ENCODE data around the gene WDR53.
"Not testable (repeated sequence)": the region's sequence is repeated elsewhere in the genome, so short reads cannot be mapped to it uniquely, and the experiment has no call there.

WDR53 gene

DNA sequence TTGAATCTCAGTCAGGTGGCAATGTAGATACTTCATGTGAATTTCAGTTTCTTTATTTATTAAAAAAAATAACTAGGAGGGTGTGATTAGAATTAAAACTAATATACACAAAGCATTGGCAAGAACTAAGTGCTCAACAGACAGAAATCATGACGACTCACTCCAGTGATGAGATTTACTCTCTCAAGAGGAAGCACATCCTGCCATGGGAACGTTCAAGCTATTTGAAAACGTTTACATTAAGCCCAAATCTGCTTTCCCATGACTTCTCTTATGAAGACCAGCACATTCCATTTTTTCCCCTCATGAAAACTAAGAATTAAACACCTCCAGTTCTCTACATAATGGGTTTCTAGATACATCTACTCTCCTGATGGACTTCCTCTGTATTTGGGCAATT is 8.5 kb downstream of the WDR53 start:
- FAIRE-seq: no peak

DNA sequence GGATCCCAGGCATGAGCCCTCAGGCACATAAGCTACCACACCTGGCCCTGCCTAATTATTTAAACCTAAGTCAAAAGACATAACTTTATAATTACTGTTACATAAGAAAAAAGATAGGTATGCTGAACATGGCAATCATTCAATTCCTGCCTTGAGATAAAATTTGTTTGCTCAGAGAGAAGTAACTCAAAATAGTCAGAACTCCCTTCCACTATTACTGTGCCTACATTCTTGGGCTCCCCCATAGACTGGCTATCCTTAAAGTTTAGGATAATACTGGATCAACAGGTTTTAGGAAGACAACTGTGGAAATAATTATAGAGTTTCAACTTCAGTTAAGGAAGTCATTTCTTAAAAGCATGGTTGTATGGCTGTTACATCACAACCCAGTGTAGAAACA is 9.9 kb downstream of the WDR53 start:
- FAIRE-seq: no peak

More for the DNA sequence above, 8.5 kb downstream of the WDR53 start:
- no peak for DNase-seq (ENCODE audit: low spot score)

DNA sequence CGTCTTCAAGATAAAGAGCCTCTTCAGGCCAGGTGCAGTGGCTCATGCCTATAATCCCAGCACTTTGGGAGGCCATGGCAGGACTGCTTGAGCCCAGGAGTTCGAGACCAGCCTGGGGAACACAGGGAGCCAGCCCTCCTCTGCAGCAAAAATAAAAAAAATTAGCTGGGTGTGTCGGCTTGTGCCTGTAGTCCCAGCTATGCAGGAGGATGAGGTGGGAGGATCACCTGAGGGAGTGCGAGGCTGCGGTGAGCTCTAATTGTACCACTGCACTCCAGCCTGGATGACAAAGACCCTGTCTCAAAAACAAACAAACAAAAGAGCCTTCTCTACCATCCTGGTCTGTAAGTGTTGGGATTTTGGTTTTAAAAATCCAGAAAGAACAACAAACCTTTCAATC is 11.1 kb downstream of the WDR53 start:
- FAIRE-seq: no peak
- DNase-seq (ENCODE audit: low spot score): no peak

More for the DNA sequence above, 9.9 kb downstream of the WDR53 start:
- DNase-seq (ENCODE audit: low spot score): no peak

DNA sequence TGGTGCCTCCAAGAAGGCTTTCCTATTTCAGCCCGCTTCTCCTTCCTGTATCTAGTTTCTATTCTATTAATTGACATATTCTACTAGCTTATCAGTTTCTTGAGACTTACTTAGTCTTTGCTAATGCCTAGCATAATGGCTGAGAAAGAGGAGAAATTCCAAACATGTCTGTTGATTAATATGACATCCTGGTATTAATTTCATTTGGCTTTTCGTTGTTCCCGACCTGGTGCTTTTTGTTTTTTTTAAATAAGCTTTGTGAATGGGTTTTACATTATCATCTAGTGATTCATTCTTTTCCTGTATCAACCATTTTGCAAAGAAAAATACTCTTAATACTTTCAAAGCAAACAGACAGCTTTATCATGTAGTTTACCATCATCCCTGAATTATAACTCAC is 13.1 kb downstream of the WDR53 start:
- FAIRE-seq: no peak
- no peak for DNase-seq (ENCODE audit: low spot score)

DNA sequence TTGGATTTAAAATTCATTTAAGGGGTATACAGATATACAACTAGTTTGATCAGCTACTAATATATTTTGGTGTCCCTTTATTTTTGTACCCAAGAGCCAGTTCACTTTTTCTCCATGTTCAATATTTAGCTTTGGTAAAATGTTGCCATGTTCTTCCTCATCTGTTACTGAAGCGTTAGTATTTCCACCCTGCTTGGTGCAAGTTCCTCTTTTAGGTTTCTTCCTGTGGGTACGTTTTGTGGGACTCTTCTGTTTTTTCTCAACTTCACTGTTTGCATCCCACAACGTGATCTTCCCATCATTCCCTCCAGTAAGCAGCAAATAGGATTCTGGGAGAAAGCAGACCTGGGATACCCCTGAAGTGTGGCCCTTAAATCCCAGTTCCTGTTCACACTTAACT is 14.1 kb downstream of the WDR53 start:
- FAIRE-seq (no peak), DNase-seq (ENCODE audit: low spot score) (no peak)

DNA sequence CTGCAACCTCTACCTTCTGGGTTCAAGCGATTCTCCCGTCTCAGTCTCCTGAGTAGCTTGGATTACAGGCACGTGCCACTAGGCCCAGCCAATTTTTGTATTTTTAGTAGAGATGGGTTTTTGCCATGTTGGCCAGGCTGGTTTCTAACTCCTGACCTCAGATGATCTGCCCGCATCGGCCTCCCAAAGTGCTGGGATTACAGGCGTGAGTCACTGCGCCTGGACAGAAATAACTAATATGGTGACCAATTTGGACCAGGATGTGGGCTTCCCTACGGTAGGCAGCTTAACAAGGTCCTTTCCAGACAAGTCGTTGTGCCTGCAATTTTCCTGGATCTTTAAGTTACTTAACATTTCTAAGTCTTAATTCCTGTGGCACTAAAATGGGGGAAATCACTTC is 14.8 kb downstream of the WDR53 start:
- DNase-seq (ENCODE audit: low spot score): no peak
- FAIRE-seq: no peak

DNA sequence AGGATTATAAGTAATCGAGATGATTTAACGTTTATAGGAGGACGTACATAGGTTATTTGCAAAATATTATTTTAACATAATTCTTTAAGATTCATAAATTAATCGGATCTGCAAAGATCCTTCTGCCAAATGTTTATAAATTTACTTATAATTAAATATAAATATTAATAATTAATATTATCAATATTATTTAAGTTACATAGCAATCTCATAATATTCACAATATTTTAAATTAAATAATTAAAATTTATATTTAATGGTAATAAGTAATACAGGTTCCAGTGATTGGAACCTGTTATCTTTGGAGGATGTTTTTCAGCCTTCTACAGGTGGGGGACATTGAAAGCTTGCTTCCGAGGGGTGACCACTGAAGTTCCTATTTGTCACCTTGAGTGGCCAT is 16.1 kb downstream of the WDR53 start:
- FAIRE-seq: no peak
- DNase-seq (ENCODE audit: low spot score): no peak

DNA sequence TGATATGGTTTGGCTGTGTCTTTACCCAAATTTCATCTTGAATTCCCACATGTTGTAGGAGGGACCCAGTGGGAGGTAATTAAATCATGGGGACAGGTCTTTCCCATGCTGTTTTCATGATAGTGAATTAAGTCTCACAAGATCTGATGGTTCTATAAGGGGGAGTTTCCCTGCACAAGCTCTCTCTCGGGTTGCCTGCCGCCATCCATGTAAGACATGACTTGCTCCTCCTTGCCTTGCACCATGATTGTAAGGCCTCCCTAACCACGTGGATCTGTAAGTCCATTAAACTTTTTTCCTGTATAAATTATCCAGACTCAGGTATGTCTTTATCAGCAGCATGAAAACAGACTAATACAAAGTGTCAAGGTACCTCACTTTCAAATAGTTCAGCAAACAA is 18.2 kb downstream of the WDR53 start:
- not testable (repeated sequence) for FAIRE-seq; DNase-seq (ENCODE audit: low spot score)

DNA sequence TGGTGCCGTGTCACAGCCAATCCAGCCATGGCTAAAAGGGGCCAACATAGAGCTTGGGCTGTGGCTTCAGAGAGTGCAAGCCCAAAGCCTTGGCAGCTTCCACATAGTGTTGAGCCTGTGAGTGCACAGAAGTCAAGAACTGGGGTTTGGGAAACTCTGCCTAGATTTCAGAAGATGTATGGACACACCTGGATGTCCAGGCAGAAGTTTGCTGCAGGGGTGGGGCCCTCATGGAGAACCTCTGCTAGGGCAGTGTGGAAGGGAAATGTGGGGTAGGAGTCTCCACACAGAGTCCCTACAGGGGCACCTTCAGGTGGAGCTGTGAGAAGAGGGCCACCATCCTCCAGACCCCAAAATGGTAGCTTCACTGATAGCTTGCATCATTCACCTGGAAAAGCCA is 19.0 kb downstream of the WDR53 start:
- FAIRE-seq; DNase-seq (ENCODE audit: low spot score): not testable (repeated sequence)

DNA sequence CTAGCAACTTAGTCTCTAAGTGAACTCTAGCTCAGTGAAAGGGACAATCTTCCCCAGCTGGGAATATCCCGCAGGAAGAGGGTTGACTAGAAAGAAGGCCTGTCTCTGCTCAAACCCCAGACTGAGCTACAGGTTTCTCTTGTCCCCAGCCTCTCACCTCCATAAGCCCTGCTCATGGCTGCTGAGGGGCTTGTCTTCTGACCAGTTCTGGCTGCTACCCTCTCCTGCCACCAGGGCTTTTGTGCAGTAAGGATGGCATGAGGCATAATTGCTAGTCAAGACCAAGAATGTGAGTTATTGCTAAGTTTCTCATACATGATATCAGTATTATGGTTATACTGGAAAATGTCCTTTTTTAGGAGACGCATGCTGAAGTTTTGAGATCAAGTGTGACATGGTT is 21.3 kb downstream of the WDR53 start:
- FAIRE-seq (no peak), DNase-seq (ENCODE audit: low spot score) (no peak)

DNA sequence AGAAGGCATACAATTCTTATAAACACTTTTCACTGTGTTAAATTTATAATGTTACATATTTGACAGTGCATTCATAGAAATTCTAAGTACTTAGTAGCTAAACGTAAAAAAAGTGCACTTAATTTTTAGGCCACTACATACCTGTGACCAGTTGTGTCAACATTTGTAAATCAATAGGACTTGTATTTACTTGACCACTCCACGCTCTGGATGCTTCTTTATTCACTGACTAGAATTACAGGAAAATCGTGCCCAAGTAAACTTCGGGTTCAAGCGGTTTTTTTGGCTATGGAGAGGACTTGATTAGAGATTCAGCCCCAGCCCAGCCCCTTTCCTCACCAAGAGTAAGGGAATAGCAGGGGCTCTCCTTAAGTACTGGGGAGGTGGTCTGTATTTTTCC is 21.8 kb downstream of the WDR53 start:
- FAIRE-seq (no peak), DNase-seq (ENCODE audit: low spot score) (no peak)

DNA sequence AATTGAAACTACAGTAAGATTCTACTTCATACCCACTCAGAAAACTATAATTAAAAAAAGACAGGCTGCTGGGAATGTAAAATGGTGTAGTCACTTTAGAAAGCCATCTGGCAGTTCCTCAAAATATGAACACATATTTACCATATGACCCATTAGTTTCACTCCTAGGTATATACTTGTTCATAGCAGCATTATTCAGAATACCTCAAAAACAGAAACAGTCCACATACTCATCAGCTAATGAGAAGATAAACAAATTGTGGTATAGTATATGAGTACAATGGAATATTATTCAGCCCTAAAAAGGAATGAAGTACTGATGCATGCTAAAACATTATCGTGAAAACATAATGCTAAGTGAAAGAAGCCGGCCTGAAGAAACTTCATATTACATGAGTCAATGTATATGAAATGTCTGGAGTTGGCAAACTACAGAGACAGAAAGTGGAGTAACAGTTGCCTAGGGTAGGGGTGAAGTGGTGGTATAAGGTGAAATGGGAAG is 23.8 kb downstream of the WDR53 start:
- no peak for FAIRE-seq
- no peak for DNase-seq (ENCODE audit: low spot score)

DNA sequence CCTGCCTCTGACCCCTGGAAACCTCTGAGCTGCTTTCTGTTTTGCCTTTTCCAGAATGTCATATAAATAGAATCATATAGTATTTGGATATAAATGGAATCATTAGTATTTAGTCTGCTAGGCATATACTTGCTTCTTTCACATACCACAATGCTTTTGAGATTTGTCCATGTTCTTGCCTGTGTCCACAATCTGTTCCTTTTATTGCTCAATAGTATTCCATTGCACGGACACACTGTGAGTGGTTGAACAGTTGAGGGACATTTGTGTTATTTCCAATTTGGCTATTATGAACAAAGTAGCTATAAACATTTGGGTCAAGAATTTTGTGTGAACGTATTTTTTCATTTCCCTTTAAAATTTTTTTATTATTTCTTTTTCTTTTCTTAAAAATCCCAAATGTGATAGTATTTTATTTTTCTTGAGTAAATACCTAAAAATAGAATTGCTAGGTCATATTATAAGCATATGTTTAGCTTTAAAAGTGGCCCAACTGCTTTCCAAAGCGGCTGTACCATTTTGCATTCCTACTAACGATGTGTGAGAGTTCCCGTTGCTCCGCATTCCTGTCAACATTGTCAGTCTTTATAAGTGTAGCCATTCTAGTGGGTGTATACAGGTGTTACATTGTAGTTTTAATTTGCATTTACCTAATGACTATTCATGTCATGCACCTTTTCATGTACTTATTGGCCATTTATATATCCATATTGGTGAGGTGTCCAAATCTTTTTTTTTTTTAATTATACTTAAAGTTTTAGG is 26.5 kb downstream of the WDR53 start:
- no peak for FAIRE-seq
- DNase-seq (ENCODE audit: low spot score): no peak

DNA sequence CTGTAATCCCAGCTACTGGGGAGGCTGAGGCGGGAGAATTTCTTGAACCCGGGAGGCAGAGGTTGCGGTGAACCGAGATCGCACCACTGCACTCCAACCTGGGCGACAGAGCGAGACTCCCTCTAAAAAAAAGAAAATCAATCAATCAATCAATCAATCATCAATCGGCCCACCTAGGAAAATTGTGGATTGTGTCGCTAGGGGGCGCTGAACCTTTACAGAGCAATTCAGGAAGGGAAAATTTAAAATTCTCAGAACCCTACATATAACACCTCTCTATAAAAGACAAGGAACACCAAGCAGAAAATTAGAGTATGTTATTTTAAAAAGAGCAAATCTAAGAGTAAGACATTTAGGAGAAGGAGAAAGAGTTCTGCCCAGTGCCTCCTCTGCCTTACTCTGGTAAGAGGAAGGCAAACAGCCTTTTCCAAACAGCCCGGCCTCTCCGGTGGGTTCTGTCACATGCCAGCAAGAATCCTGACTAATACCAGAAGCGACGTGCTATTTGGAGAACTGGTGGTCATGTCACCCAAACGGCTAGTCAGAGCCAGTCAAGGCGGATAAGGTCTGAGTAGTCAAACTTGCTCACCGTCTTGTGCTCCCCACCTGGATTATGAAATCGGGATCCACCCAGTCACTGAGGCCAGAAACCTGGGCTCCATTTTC is 30.9 kb downstream of the WDR53 start:
- DNase-seq (ENCODE audit: low spot score) (peak; percentile 9), FAIRE-seq (no peak)

DNA sequence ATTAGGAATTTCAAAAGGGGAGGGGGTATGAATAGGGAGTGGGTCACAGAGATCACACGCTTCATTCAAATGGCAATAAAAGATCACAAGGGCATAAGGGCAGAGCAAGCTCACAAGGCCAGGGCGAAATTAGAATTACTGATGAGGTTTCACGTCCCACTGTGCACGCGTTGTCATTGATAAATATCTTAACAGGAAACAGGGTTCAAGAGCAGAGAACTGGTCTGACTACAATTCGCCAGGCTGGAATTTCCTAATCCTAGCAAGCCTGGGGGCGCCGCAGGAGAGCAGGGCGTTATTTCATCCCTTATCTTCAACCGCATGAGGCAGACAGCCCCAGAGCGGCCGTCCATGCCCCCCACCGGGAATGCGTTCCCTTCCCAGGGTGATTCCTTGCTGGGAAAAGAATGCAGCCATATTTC is 35.1 kb downstream of the WDR53 start:
- DNase-seq (ENCODE audit: low spot score) (no peak), FAIRE-seq (no peak)

DNA sequence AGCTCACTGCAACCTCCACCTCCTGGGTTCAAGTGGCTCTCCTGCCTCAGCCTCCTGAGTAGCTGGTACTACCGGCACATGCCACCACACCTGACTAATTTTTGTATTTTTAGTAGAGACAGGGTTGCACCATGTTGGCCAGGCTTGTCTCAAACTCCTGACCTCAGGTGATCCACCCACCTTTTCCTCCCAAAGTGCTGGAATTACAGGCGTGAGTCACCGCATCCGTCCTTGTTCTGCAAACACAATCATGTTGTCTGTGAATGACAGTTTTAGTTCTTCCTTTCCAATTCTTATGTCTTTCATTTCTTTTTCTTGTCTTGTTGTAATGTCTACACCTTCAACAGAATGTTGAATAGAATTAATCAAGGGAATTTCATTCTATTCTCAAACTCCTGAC is 36.9 kb downstream of the WDR53 start:
- FAIRE-seq (no peak), DNase-seq (ENCODE audit: low spot score) (no peak)

DNA sequence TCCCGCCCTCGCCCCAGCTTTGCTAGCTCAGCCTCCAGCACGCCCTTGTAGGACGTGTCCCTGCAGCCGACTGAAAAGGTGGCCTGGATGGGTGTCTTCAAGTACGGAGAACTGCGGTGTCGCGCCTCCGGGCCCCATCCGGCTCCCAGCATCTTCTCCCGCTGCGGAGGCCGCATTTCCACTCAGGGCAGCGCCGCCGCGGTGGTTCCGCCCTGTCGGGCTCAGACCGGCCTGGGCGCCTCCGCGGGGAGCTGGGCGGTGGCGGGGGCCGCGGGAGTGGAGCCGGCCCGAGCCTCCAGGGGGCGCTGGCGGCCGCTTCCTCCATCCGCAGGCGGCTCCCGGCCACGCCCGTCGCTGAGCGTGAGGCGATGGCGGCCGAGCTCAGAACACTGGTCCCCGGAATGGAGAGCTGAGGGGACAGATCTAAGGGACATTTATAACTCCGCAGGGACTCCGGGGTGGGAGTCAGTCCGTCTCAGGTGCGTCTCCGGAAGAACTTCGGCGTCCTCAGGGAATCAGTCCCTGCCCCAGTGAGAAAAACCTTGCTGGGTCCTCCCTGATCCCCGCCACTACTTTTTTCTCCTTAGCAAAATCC is 39.6 kb downstream of the WDR53 start:
- peak; percentile 79 for DNase-seq (ENCODE audit: low spot score)
- peak; percentile 30 for FAIRE-seq

DNA sequence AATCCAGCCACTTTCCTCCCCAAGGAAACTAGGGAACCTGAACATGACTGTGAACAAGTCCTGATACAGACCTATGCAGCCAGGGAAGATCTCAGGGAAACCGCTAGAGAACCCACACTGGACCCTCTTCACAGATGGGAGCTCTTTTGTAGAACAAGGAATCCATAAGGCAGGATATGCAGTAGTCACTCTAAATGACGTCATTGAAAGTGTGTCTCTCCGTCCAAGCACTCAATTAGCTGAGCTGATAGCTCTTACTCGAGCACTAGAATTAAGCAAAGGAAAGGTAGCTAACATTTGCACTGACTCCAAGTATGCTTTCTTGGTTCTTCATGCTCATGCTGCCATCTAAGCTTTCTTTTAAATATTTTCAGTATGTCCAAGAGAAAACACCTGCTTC is 43.2 kb downstream of the WDR53 start:
- DNase-seq (ENCODE audit: low spot score) (no peak), FAIRE-seq (no peak)

DNA sequence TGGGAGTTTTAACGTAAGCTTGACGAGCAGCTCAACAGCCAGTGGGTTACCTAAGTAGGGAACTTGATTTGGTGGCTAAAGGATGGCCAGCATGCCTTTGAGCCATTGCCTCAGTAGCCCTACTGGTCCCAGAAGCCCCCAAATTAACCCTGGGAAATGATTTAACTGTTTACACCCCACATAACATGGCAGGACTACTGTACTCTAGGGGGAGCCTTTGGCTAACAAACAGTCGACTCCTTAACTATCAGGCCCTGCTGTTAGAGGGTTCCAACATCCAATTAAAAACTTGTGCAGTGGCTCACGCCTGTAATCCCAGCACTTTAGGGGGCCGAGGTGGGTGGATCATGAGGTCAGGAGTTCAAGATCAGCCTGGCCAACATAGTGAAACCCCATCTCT is 43.8 kb downstream of the WDR53 start:
- FAIRE-seq: no peak

DNA sequence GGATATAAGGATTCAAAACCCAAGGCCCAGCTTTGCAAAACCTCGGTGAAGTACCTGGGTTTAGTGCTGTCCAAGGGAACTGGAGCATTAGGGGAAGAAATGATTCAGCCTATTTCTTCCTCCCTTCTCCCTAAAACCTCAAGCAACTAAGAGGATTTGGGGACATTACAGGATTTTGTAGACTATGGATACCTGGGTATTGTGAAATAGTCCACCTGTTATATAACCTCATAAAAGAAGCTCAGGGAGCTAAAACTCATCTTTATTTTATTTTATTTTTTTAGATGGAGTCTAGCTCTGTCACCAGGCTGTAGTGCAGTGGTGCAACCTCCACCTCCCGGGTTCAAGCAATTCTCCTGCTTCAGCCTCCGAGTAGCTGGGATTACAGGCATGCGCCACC is 44.5 kb downstream of the WDR53 start:
- FAIRE-seq (no peak), DNase-seq (ENCODE audit: low spot score) (no peak)

More for the DNA sequence above, 43.8 kb downstream of the WDR53 start:
- no peak for DNase-seq (ENCODE audit: low spot score)

DNA sequence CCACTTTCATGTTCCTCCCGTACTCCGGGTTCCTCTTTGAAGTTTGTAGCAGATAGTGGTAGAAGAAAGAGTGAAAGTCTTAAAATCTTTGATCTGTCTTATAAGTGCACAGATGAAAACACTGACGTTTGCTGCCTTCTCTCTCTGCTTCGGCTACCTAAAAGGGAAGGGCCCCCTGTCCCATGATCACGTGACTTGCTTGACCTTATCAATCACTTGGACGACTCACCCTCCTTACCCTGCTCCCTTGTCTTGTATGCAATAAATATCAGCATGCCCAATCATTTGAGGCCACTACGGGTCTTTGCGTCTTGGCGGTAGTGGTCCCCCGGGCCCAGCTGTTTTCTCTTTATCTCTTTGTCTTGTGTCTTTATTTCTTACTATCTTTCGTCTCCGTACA is 47.1 kb downstream of the WDR53 start:
- not testable (repeated sequence) for DNase-seq (ENCODE audit: low spot score); FAIRE-seq

DNA sequence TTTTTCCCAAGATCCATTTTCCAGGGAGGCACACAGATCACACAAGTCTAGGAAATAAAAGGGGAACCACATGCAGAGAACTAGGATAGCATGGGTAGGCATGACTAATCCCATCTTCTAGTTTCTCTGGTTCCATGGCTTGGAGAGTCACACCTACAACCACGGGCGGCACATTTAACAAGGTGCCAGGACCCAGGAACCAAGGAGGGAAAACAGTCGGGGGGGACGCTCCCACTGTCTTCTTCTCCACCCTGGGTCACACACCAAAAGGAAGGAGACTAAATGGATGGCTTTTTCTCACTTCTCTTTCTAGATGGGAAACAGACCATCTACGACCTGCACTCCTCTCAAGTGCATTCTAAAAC is 48.7 kb downstream of the WDR53 start:
- FAIRE-seq (no peak), DNase-seq (ENCODE audit: low spot score) (no peak)
